Superior temporal gyrus (tissue), 1 donor: Measurements from ENCODE around the gene DDC.
A peak's percentile ranks its signal among the peaks of the same experiment; 100 is the strongest.
"Not testable (repeated sequence)": the region's sequence is repeated elsewhere in the genome, so short reads cannot be mapped to it uniquely, and the experiment has no call there.

Experiments used
- DNase-seq: peaks from one replicate; pipeline ENCODE4 v3.0.0-alpha.2; 2016; ENCODE audit errors: extremely low spot score

Gene DDC

DNA sequence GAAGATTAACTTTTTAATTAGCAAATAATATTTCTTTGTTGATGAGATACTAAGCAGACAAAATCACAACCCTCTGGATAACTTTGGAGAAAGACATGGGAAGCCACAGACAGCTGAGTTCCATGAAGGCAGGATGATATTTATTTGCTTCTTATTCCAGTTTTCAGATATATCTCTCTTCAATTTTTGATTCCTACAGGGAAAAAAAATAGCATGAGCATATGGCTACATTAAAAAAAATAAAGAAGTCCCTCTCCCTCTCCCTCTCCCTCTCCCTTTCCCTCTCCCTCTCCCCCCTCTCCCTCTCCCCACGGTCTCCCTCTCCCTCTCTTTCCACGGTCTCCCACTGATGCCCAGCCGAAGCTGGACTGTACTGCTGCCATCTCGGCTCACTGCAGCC lies 106.6 kb downstream of the DDC start:
- not testable (repeated sequence) for DNase-seq

DNA sequence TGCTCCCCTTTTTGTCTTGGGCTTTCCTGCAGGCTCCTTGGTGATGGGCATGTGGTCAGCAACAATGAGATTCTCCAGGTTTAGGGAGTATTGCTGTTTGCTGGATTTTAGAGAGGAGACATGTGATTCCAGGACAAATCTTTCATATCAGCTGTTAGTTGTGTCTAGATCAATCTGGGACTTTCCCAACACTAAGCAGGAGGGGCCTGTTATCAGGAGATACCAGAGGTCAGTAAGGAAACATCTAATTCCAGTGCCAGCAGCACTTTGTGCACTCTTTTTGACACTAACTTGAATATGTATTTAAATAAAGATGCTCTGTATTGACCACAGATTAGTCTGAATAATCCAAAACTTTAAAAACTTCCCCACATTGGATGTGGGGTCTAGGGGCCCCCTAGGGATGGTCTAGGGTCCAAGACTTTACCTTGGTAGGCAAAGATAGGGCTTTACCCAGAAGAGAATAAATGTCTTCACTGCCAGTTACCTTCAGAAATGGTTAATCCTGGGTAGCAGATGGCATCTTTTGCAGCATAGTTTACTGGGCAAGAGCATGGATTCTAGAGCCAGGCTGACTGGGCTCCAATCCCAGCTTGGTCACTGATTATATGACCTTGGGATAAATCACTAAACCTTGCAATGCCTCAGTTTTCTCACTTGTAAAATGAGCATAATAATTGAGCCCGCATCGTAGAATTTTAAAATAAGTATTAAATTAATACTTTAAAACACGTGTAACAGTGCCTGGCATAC lies 108.7 kb downstream of the DDC start:
- DNase-seq: no peak

DNA sequence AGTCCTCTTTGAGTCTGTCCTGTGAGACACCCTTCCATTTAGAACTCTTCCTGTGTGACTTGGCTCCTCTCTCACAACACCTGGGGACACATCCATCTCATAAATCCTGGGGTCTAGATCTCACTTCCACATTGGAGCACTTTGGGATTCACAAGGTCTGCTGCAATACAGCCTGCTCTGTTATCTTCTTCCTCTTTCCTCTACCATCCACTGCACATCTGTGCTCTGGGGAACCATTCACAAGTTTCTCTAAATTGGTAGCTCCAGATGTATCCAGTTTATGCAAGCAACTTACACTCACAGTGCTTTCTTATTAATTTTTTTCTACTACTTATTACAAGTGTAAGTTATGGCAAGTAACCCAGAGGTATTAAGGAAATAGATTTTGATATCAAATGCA lies 109.5 kb downstream of the DDC start:
- DNase-seq: no peak

GRCh38 chr7:50454968-50455367 lies 110.2 kb downstream of the DDC start:
- no peak for DNase-seq

GRCh38 chr7:50450590-50451032 lies 114.6 kb downstream of the DDC start:
- DNase-seq: peak; percentile 22

DNA sequence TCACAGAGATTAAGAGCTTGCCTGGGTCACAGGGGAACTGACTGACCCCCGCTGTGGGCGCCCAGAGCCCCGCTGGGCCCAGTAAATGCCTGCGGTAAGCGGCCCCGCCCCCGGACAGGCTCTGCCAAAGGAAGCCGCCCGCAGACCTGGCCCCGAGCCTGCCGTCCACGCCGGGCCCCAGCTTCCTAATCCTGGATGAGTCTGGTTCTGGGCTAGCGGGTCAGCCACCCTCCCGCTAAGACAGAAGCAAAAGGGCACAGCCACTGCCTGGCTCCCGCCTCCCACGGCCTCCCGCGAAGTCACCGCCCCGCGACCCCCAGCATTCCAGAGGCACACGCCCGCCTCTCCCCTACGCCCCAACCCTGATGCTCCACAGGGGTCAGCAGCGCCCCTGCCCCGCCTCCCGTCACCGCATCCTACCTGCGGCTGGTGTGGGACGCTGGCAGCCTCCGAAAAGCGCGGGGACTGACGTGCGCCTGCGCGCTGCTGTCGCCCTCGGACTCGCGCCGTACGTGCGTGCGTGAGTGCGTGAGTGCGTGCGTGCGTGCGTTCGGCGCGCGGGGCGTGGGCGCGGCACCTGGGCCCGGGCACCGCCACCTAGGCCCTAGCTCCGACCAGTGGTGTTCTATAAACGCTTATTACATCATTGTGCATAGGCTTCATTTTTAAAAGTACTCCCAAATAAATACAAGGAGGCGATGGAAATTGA lies 115.2 kb downstream of the DDC start, which contains the start of gene FIGNL1:
TSS of gene FIGNL1 (minus strand) at position 470 of the 709 bp plus-strand sequence. CDS start 3,063 bp downstream, outside the sequence.
- DNase-seq: peak; percentile 83

- DNase-seq: no peak
Measured at GRCh38 chr7:50449501-50449880, 115.7 kb downstream of the DDC start.

- DNase-seq: no peak
Measured at GRCh38 chr7:50448823-50449222, 116.4 kb downstream of the DDC start.

DNA sequence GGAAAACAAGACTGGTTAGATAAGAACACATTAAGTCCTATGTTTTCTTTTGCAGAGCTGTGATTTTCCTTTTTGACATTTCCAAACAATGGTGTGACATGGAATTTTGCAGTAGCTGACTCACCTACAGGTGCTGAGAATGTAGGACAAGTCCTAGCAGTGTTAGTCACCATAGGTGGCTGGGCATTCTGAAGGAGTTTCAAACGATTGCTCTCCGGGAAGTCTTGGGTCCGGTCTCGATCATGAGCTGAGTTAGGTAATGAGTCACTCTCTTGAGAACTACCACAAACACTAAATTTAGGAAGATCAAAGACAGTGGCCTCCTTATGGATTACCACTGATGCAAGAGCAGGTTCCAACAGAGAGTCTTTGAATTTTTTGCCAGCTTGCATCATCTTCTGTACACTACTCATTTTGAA lies 118.7 kb downstream of the DDC start:
- DNase-seq: no peak

GRCh38 chr7:50436133-50436806 lies 128.9 kb downstream of the DDC start:
- no peak for DNase-seq

DNA sequence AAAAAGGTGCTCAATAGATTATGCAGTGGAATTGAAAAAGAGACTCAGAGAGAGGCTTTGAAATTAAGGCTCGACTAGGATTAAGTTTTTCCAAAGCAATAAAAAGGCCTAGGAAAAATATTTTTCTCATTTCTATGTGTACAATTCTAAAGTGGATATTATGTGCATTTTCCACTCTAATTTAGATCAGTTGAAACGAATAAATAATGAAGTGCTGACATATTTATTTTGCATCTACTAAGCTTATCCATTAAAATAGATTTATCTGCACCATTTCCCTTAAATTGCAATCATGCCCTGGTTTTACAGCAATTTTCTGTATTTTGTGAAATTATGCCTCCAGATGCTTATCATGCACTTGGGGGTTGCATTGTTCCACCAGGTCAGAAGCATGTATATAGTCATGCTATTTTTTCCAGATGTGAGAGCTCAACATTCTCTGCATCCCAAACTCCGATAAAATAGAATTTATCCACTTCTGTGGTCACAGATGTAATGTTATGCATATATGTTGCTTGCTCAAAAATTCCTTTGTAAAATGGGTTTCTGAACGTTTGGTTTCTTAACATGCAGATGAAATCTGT lies 133.4 kb downstream of the DDC start:
- no peak for DNase-seq

GRCh38 chr7:50431316-50431715 lies 133.9 kb downstream of the DDC start:
- no peak for DNase-seq

DNA sequence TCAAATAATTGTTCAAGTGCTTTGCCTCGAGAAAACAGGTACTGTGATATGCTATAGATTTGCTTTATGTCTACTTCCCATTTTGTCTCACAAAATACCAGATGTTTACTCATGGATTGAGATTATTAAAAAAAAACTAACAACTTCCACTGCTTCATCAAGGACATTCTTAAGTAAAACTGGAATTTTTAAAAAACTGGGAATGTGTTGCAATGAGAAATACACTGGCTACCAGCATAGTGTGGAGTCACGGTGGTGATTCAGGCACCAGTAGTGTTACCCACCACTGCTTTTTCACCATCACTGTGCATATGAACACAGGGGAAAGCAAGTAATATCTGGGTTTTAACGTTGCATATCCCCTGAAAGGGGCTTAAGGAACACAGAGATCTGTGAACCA lies 136.3 kb downstream of the DDC start:
- no peak for DNase-seq

DNA sequence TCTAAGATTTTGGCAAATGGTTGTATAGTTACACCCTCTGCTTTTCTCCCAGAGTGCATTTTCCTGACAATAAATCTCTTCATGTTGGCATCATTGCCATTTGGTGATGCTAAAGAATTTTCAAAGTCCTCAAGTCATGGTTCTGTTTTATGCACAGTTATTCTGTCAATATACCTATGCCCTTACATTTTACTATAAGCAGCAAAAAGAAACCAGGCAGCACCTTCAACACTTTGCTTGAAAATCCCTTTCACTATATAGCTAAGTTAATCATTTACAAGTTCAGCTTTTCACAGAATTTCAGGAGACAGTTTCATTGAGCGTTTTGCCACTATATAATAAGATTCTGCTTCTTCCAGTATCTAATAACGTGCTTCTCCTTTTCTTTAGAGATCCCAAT lies 137.7 kb downstream of the DDC start:
- no peak for DNase-seq

- DNase-seq: no peak
Measured at GRCh38 chr7:50426280-50427045, 138.7 kb downstream of the DDC start.

DNA sequence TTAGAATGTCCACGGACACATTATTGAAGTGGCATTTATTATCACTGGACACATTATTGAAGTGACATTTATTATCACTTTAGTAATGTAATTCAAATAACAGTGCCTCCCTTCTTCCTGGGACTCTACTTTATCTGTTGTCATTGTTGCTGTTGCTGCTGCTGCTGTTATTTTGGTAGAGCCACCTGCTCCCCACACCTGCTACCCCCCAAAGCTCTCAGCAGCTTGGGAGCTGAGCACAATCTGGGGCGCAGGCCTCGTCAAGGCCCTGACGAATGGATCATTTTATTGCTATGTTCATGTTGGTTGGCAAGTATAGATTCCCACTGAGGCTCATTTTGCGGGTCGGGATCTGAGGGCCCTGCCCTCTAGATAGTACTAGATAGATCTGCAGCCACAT lies 139.9 kb downstream of the DDC start:
- DNase-seq: no peak

DNA sequence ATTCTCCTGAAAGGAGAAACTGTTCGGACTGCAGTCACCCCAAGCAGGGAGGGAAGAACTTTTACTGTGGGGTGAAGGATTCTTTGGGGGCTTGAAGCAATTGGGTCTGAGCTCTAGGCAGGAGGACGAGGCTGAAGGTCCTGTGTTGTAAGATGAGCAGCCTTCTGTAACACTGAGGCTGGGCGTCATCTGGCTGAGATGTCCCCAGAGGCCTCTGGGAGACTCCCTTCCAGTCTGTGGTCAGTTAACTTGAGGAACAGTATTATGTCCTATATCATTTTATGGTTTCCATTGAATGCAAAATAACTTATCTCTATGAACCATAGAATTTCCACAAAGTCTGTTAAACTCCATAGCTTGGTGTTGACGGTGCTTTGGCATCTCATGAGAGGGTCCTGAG lies 141.3 kb downstream of the DDC start:
- DNase-seq: no peak

DNA sequence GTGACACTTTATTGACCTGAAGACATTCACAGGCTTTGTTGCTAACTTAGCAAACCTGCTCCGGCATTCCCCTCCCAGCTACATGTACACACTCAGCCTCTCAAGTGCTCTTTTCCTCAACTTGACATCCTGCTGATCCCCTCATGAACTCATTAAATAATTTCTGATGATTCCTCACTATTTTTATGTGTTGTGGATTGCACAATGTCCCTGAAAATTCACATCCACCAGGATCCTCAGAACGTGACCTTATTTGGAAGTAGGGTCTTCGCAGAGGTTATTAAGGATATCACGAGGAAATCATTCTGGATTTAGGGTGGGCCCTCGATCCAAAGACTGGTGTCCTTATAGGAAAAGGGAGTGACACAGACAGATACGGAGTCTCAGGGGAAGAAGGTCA lies 142.3 kb downstream of the DDC start:
- no peak for DNase-seq

DNA sequence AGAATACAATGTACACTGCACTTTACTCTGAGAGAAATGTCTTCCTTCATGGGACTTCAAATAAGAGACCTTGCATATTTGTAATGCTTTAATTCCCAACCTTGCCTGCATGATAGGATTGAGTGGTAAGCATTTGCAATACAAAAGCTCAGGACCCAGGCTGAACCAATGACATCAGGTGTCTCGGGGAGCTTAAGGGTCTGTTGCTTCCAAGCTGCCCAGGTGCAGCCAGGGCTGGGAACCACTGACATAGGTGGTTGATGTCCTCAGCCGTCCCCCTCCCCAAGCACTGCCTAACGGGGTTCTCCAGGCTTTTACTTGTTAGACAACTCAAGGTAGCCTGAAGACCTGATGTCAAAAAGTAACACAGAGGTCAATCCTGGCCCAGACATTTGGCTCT lies 144.2 kb downstream of the DDC start:
- no peak for DNase-seq

DNA sequence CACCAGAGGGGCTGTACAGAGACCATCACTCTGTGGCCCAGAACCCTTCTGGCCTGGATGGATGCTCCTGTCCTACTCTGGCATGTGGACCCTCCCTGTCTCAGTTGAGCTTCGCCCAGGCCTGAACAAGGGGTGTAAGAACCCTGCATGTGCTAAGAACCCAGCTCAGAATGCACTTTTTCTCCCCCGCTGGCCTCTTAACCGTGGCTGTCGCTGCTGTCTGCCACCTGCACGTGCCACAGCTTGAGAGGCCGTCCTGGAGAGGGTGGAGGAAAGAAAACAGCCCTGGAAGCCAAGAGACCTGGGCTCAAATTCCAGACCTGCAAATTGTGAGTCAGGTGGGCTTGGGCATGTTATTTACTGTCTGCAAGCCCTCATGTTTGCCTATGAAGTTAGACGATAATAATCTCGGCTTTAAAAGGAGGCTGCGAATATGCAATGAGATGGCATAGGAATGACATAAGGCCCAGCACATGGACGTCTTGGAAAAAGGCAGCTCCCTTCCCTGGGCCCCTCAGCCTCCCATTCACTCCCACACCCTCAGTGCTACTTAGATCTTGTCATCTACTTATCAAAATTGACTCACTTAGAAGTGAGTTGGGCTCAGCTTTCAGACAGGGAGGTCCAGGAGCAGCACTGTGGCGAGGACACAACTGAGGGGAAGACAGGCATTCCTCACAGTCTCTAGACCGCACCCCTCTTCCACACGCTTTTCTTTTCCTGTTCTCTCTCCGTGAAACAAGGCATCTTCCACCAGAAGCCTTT lies 146.5 kb downstream of the DDC start:
- DNase-seq: no peak

DNA sequence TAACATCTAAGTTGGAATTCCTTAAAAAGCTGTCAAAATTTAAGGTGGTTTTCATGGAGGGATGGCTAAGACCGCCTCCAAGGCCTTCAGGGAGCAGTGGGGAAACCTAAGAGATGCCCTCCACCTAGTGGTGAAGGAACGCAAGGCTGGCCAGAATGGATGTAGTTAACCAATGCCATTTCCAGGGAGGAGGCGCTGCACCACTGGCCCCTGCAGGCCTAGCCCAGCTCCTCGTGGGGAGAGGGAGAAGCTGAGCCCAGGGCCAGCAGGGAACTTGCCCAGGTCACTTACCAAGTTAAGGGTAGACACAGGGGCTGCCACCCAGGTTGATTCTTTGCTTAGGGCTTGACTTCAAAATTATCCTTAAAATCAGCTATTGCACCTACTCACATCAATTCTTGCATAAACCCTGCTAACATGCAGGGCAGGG lies 147.1 kb downstream of the DDC start:
- peak; percentile 75 for DNase-seq
